RWPE1 (cell line): ENCODE measurements around the gene MYO1A.

ENCODE experiments used
- CTCF ChIA-PET: fragments of 350-600 bp; sonication (Branson Sonifier 250); formaldehyde crosslinking; extraction: SDS; loops from one replicate; lab custom pipeline; 2021; lab: Yijun Ruan, JAX
- POLR2A ChIA-PET: fragments of 400-600 bp; formaldehyde crosslinking; extraction: SDS; loops from one replicate; lab custom pipeline; 2020; ENCODE audit warnings: antibody characterized with exemption; ENCODE audit not compliant: low non-redundant PET; lab: Yijun Ruan, JAX
- DNase-seq: peaks from one replicate; pipeline ENCODE4 v3.0.0; 2012; ENCODE audit warnings: low spot score
- H3K27ac ChIP-seq: fragments of 450-650 bp; 2 replicates; pipeline ENCODE4 v1.5.1; 2017
- CTCF ChIP-seq: fragments of 450-650 bp; conservative IDR thresholded peaks from 2 replicates; pipeline ENCODE4 v1.5.1; 2017; ENCODE audit warnings: low read depth, mild to moderate bottlenecking

MYO1A gene

GRCh38 chr12:57042695-57043094 is 7.2 kb downstream of the MYO1A start:
- no peak for TF ChIP-seq CTCF
- no peak for DNase-seq
- CTCF ChIA-PET = interaction anchor here (0.6 kb wide), 1 partner anchor 20 kb away, joined by 4 read pairs; no protein-coding TSS in a partner anchor
- POLR2A ChIA-PET = no interaction called here
- H3K27ac ChIP-seq = no peak overlapping the region

DNA sequence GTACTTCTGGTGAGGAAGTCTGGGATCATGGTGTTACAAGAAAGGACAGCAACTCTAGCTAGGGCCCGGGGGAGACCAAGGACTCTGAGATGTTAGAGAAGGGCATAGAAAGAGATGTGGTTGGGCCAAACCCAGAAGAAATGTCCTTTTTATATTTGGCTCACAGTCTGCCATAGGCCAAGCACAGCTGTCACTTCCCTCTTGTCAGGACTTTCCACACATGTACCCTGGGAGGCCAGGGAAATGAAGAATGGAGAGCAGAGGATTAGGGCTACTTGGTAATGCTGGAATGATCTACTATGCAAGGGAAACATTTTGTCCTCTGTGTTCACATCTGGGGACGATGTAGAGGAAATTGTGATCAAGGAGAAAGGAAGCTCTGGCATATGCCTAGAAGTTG is 9.2 kb downstream of the MYO1A start:
- H3K27ac ChIP-seq = no peak overlapping the region
- POLR2A ChIA-PET = no interaction called here
- no peak for DNase-seq
- no peak for TF ChIP-seq CTCF
- CTCF ChIA-PET = no interaction called here

DNA sequence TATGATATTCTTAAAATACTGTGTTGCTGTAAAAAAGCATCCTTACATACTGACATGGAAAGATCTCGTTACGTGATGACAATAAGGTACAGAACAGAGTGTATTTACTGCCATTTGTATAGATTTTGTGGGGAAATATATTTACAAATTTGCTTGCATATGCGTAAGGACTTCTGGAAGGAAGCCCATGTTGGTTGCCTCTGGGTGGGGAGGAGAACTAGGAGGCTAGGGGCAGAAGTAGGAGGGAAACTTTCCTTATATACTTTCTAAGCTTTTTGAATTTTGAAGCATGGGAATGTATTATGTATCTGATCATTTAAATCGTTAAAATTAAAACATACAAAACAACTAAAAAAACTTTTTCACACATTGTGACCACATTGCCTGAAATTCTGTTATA is 9.7 kb downstream of the MYO1A start:
- CTCF ChIA-PET = no interaction called here
- no peak for TF ChIP-seq CTCF
- H3K27ac ChIP-seq = no peak overlapping the region
- POLR2A ChIA-PET = no interaction called here
- no peak for DNase-seq

- ChIA-PET POLR2A (no interaction called here), CTCF (no interaction called here)
- no peak for DNase-seq
- no peak overlapping the region for H3K27ac ChIP-seq
- no peak for TF ChIP-seq CTCF
Observed at GRCh38 chr12:57039016-57039798, 10.7 kb downstream of the MYO1A start.

DNA sequence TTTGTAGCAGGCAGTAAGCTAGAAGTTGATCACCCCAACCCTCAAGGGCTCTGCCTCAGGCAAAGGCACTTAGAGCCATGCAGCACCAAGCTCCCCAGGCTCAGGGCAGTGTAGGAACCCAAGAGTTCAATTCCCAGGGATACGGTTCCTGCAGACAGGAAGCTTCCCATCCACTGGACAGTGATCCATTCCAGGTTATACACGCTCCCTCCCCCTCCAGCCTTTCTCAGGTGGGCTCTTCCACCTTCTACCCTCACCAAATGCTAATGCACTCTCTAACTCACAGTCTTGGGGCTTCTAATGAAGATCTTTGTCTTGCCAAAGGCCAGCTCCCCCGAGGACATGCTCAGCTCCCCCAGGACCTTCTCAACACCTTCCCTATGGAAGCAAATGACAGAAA is 12.7 kb downstream of the MYO1A start:
- no peak for DNase-seq
- H3K27ac ChIP-seq = no peak overlapping the region
- ChIA-PET CTCF (no interaction called here), POLR2A (no interaction called here)
- no peak for TF ChIP-seq CTCF

DNA sequence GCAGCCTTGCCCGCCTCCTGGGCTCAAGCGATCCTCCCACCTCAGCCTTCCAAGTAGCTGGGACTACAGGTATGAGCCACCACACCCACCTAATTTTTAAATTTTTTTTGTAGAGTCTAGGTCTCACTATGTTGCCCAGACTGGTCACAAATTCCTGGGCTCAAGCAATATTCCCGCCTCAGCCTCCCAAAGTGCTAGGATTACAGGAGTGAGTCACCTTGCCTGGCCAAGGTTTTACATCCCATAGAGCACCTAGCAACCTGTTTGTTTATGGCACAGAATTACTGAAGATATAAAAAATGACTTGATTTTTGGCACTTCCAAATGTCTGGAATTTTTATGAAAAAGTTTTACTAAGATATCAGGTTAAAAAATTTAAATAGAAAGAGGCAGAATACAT is 16.5 kb downstream of the MYO1A start:
- H3K27ac ChIP-seq = peak overlapping the region; percentile 75
- ChIA-PET POLR2A (no interaction called here), CTCF (interaction anchor here (0.6 to 1.2 kb wide), 2 partner anchors 24 to 193 kb away, joined by 4 read pairs; no protein-coding TSS in a partner anchor)
- peak; percentile 44 for DNase-seq
- TF ChIP-seq CTCF = no peak
